Jurkat, Clone E6-1 (cell line): Measurements from ENCODE around the gene PPP2R5C.
"Not testable (repeated sequence)": the region's sequence is repeated elsewhere in the genome, so short reads cannot be mapped to it uniquely, and the experiment has no call there.

Experiments
- DNase-seq: peaks from one replicate; pipeline ENCODE4 v3.0.0-alpha.2; 2011; ENCODE audit warnings: low read depth, low spot score
- H3K4me3 ChIP-seq: 2 replicates; pipeline ENCODE4 v1.5.1; 2011; ENCODE audit warnings: mild to moderate bottlenecking, low read length, control low read depth, moderate library complexity

Gene PPP2R5C

GRCh38 chr14:101774006-101774795 is 12.7 kb downstream of the PPP2R5C start:
- peak; percentile 78 for DNase-seq
- H3K4me3 ChIP-seq: peak overlapping the region; percentile 13; the same call in 1 of the 2 replicates

- DNase-seq: peak; percentile 82
Observed at GRCh38 chr14:101774814-101775213, 13.3 kb downstream of the PPP2R5C start.

GRCh38 chr14:101775826-101776225 is 14.3 kb downstream of the PPP2R5C start:
- DNase-seq: no peak
- H3K4me3 ChIP-seq: no peak overlapping the region

More at GRCh38 chr14:101774814-101775213, 13.3 kb downstream of the PPP2R5C start:
- peak overlapping the region; percentile 13 for H3K4me3 ChIP-seq

- H3K4me3 ChIP-seq: no peak overlapping the region
- DNase-seq: no peak
Observed at GRCh38 chr14:101776344-101776743, 14.8 kb downstream of the PPP2R5C start.

- H3K4me3 ChIP-seq: no peak overlapping the region
- no peak for DNase-seq
Observed at GRCh38 chr14:101780390-101780789, 18.9 kb downstream of the PPP2R5C start.

- no peak for DNase-seq
- no peak overlapping the region for H3K4me3 ChIP-seq
Observed at GRCh38 chr14:101780887-101781239, 19.4 kb downstream of the PPP2R5C start.

GRCh38 chr14:101781240-101782061 is 19.9 kb downstream of the PPP2R5C start:
- no peak for DNase-seq
- no peak overlapping the region for H3K4me3 ChIP-seq

GRCh38 chr14:101783260-101784016 is 21.9 kb downstream of the PPP2R5C start:
- no peak overlapping the region for H3K4me3 ChIP-seq
- no peak for DNase-seq

- H3K4me3 ChIP-seq: no peak overlapping the region
Observed at GRCh38 chr14:101784631-101785030, 23.1 kb downstream of the PPP2R5C start.

GRCh38 chr14:101788016-101788635 is 26.6 kb downstream of the PPP2R5C start:
- DNase-seq: no peak

More at GRCh38 chr14:101784631-101785030, 23.1 kb downstream of the PPP2R5C start:
- DNase-seq: no peak

GRCh38 chr14:101789222-101789621 is 27.7 kb downstream of the PPP2R5C start:
- no peak for DNase-seq
- no peak overlapping the region for H3K4me3 ChIP-seq

More at GRCh38 chr14:101788016-101788635, 26.6 kb downstream of the PPP2R5C start:
- H3K4me3 ChIP-seq: no peak overlapping the region

GRCh38 chr14:101790232-101790631 is 28.7 kb downstream of the PPP2R5C start:
- no peak overlapping the region for H3K4me3 ChIP-seq
- no peak for DNase-seq

GRCh38 chr14:101791919-101792572 is 30.5 kb downstream of the PPP2R5C start:
- peak; percentile 68 for DNase-seq
- peak overlapping the region; percentile 8; the same call in 1 of the 2 replicates for H3K4me3 ChIP-seq

- no peak for DNase-seq
- no peak overlapping the region for H3K4me3 ChIP-seq
Observed at GRCh38 chr14:101796016-101796415, 34.5 kb downstream of the PPP2R5C start.

- H3K4me3 ChIP-seq: no peak overlapping the region
- no peak for DNase-seq
Observed at GRCh38 chr14:101796479-101796878, 35.0 kb downstream of the PPP2R5C start.

GRCh38 chr14:101797856-101798255 is 36.3 kb downstream of the PPP2R5C start:
- no peak for DNase-seq

GRCh38 chr14:101804373-101804772 is 42.9 kb downstream of the PPP2R5C start:
- not testable (repeated sequence) for H3K4me3 ChIP-seq, DNase-seq

More at GRCh38 chr14:101797856-101798255, 36.3 kb downstream of the PPP2R5C start:
- H3K4me3 ChIP-seq: no peak overlapping the region

- H3K4me3 ChIP-seq, DNase-seq: not testable (repeated sequence)
Observed at GRCh38 chr14:101806252-101806651, 44.7 kb downstream of the PPP2R5C start.
